EL (cell line): Measurements from ENCODE around the gene MACROH2A2.
"Not testable (repeated sequence)": the region's sequence is repeated elsewhere in the genome, so short reads cannot be mapped to it uniquely, and the experiment has no call there.

Source experiments
- DNase-seq: peaks from one replicate; pipeline ENCODE4 v3.0.0-alpha.2; 2016

Gene MACROH2A2

GRCh38 chr10:70132098-70133029 lies 79.7 kb downstream of the MACROH2A2 start, which contains the start of gene AIFM2:
Gene AIFM2, minus strand, starts transcription at chr10:70132825. Its CDS starts 8,741 bp downstream, at chr10:70124084.
- DNase-seq, result peak; percentile 83

GRCh38 chr10:70135046-70135445 lies 82.4 kb downstream of the MACROH2A2 start:
- no peak for DNase-seq

DNA sequence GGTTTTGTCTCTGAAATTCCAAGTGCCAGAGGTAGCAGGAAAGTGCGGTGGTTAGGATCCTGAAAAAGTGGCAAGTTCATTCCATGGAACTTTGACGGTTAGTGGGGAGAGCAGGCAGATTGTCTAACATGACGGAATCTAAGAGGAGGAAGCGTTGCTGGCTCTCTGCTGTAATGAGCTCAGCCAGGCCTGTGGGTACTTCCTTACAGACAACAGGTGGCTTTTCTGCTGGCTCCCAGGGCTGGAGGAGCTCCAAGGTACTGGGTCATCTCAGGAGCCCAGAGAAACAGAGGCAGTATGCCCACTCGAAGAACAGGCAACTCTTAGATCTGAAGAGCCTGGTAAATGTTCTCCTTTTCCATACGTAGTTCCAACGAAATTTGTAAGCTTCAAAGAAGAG lies 83.0 kb downstream of the MACROH2A2 start:
- no peak for DNase-seq

DNA sequence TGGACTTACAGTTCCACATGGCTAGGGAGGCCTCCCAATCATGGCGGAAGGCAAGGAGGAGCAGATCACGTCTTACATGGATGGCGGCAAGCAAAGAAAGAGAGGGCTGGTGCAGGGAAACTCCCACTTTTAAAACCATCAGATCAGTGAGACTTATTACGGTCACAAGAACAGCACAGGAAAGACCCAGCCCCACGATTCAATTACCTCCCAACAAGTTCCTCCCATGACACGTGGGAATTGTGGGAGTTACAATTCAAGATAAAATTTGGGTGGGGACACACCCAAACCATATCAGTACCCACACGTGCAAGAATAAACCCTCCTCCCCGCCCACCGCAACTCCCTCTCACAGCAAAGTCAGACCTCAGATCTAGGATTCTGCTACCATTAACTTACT lies 84.5 kb downstream of the MACROH2A2 start:
- no peak for DNase-seq

GRCh38 chr10:70137927-70138883 lies 85.6 kb downstream of the MACROH2A2 start:
- no peak for DNase-seq

DNA sequence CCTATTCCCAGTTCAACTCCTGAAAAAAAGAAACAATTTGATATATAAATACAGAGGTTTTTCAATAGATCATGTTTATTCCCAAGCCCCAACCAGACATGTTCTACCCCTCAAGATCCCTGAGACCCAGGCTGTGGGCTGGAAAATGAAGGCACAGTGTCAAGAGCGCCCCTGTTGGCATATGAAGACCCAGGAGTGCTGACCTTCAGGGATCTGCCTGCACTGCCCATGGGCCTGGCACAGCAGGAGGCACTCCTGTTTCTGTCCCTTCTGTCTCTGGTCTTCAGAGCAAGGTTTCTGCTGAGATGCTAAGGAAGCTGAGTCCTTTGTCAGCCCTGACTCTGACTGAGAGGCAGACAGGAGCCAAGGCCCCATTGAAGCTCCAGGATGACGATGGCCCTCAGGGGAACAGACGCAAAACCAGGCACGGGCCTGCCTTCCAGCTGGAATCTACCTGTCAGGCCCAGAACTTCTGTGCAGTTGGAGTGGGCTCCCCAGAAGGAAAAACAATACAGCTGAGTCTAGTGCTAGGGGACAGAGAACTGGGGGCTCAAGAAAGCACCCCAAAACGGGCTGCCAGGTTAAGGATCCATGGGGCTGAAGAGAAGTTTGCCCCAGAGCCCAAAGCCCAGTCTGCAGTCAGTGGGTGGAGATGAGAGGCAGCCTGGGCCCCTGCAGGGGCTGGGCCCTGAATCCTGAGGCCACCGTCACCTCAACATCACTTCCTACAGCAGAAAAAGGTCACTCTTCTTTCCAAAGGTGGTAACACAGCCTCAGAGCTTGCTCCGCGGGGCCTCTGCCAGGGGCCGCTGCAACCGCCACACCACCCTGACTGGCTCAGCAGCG lies 86.7 kb downstream of the MACROH2A2 start:
- DNase-seq, result no peak

GRCh38 chr10:70139997-70140250 lies 87.3 kb downstream of the MACROH2A2 start:
- DNase-seq, result no peak

GRCh38 chr10:70140297-70140696 lies 87.7 kb downstream of the MACROH2A2 start:
- DNase-seq, result no peak

DNA sequence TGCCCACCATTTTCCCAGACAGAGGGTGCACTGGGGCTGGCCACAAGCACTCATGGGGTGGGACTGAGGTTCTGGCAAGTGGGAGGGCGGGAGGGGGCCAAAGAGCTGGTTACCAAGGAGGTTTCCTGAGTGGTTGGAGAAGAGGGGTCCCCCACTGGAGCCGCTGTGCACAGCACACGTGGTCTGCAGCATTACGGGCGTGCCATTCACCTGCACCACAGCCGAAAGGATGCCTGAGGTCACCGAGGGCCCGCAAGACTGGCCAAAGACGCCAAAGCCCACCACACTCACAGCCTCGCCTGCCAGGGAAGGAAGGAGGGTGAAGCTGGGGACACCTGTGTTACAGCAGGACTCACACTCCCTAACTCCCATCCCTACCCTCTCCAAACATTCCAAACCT lies 89.9 kb downstream of the MACROH2A2 start:
- DNase-seq, result no peak

GRCh38 chr10:70144372-70145110 lies 91.9 kb downstream of the MACROH2A2 start:
- DNase-seq, result no peak

DNA sequence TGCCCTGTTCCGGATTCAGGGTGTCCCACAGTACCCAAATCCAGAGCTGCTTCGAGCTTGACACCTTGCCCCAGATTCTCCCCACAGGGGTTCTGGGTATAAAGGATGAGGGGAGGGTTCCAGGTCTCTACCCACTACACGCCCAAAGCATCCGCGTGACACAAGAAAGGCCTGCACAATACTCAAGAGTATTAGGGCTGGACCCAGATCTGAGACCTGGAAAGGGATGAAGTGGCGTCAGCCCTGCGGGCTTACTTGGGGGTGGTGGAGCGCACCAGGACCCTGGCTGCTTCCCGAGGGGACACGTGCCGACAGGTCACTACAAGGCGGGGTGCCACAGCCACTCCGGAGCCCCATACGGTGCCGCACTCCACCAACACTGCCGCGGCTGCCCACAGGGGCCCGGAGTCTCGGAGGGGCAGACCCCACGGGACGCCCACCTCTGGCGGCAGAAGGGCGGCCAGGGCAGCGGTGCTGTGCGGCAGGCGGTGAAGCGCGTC lies 92.6 kb downstream of the MACROH2A2 start:
- no peak for DNase-seq

DNA sequence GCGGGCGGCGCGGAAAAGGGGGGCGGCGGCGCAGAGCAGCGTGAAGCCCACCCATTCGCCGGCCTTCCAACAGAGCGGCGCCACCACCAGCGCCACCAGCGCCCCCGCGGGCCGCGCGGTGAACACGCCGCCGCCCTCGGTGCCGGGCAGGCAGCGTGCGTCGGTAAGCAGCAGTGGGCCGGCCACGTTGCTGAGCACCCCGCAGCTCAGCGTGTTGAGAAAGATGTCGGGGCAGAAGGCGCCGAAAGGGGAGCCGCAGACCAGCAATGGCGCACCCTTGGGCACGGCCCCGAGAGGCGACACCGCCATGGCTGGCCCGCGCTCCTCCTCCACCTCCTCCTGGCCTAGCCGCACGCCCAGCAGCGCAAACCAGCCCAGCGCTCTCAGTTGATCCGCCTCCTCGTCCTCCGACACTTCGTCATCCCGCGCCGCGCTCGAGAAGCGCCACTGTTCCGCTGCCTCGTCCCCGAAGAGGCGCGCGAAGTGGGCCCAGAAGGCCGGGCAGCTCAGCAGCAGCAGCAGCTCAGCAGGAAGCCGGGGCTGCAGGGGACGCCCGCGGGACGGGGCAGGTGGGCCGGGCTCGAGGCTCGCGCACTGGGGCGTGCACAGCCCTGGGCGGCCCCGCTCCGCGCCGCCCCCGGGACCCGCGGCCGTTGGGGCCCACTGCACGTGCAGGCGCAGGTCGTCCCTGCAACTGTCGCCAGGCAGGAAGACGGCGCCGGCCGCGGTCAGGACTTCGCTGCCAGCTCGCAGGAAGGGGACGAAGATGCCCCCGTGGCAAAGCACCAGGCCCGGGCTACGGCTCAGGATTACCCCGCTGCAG lies 93.2 kb downstream of the MACROH2A2 start:
- peak; percentile 68 for DNase-seq

GRCh38 chr10:70146489-70147258 lies 94.0 kb downstream of the MACROH2A2 start, which contains the start of gene TYSND1:
Gene TYSND1, minus strand, starts transcription at chr10:70146700. Its CDS starts 114 bp downstream, at chr10:70146586.
- peak; percentile 100 for DNase-seq

- DNase-seq, result no peak
Measured at GRCh38 chr10:70147259-70147625, 94.6 kb downstream of the MACROH2A2 start.

- DNase-seq, result no peak
Measured at GRCh38 chr10:70148516-70148915, 95.9 kb downstream of the MACROH2A2 start.

DNA sequence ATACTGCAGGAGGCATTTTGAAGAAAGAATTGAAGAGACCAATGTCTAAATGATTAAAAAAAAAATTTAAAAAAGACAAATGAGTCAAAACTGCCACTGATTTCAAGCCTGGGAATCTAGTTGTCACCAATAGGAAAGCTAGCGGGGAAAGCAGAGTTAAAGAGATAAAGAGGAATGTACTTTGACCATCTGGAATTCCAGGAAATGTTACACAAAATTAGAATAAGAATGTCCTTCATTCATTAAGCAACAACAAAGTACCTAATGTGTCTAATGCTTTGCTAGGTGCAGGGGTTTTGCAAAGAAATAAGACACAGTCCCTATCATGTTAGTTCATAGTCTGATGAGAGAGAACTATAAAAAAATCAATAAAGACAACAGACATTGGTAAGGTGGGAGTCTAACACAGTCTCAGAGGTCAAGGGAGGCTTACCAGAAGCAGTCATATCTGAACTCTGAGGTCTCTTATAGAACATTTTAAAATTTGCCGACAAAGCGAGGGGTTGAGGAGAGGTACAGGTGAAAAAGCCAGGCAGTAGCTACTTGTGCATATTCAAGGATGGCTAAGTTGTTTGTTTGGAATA lies 102.7 kb downstream of the MACROH2A2 start:
- no peak for DNase-seq

- no peak for DNase-seq
Measured at GRCh38 chr10:70158113-70158512, 105.5 kb downstream of the MACROH2A2 start.

GRCh38 chr10:70159366-70159765 lies 106.7 kb downstream of the MACROH2A2 start:
- DNase-seq, result not testable (repeated sequence)

GRCh38 chr10:70160798-70161197 lies 108.2 kb downstream of the MACROH2A2 start:
- no peak for DNase-seq
